Endothelial cell of umbilical vein (primary cell): ENCODE measurements around the gene UBE2M. TPM values are rescaled to one million over a fixed set of nuclear protein-coding genes. Genes with fewer than 3 reads are reported as not detected.

Experiments
- BruUV-seq: library from RNA; stranded (reverse); fragments of 400-500 nt; replicated peaks from 2 replicates; lab custom pipeline; 2021; lab: Mats Ljungman, UMichigan
- CTCF ChIA-PET: fragments of 300-600, 350-600 bp; sonication (Branson Sonifier 250); formaldehyde crosslinking; loops from one replicate; lab custom pipeline; 2021; ENCODE audit warnings: antibody characterized with exemption, inconsistent platforms; lab: Charles Lee
- POLR2A ChIA-PET: fragments of 300-600, 350-600 bp; sonication (Branson Sonifier 250); formaldehyde crosslinking; loops from one replicate; lab custom pipeline; 2021; ENCODE audit warnings: antibody characterized with exemption, inconsistent platforms; lab: Charles Lee
- DNase-seq: peaks from one replicate; pipeline ENCODE4 v3.0.0-alpha.2; 2011; ENCODE audit warnings: low read depth, low spot score
- FAIRE-seq: peaks from 2 replicates; lab custom pipeline; 2011; peaks lifted over from hg19 to GRCh38; lab: Jason Lieb, UNC
- H2AFZ ChIP-seq: 2 replicates; pipeline ENCODE4 v1.6.0; 2012; ENCODE audit warnings: low read depth, low read length, control low read depth, inconsistent platforms
- H3K27ac ChIP-seq: 2 replicates; pipeline ENCODE4 v1.5.1; 2011; ENCODE audit warnings: low read depth, mild to moderate bottlenecking, control low read depth, low read length, moderate library complexity; ENCODE audit not compliant: insufficient read depth
- H3K27me3 ChIP-seq, 2 experiments: 2 replicates each; pipeline versions ENCODE4 v1.6.0 to v1.6.1; 2011; ENCODE audit warnings: low read length in 2 of 2, mixed read lengths in 1 of 2; ENCODE audit not compliant: control insufficient read depth in 2 of 2, insufficient read depth in 2 of 2
- H3K36me3 ChIP-seq, 2 experiments: 2 replicates in 1 of 2; 3 replicates in 1 of 2; pipeline ENCODE4 v1.5.1; 2011; ENCODE audit warnings: low read length in 2 of 2, mild to moderate bottlenecking in 1 of 2, moderate library complexity in 1 of 2; ENCODE audit not compliant: control insufficient read depth in 2 of 2, insufficient read depth in 2 of 2; ENCODE audit errors: extremely low read depth in 1 of 2
- H3K4me1 ChIP-seq: 3 replicates; pipeline ENCODE4 v1.5.1; 2011; ENCODE audit warnings: mild to moderate bottlenecking, low read length; ENCODE audit not compliant: control insufficient read depth, insufficient read depth; ENCODE audit errors: extremely low read depth
- H3K4me2 ChIP-seq: 2 replicates; pipeline ENCODE4 v1.6.1; 2011; ENCODE audit warnings: low read length, control low read depth, mixed read lengths; ENCODE audit not compliant: insufficient read depth
- H3K4me3 ChIP-seq, 3 experiments: fragments of 200-600 bp in 1 of 3; sonication (generic), shearing (Covaris generic) in 1 of 3; replicated peaks in 1 of 3; 2 replicates each; pipeline ENCODE4 v1.5.1; 2011 to 2016; ENCODE audit warnings: control low read depth in 3 of 3, low read length in 3 of 3, mild to moderate bottlenecking in 2 of 3, inconsistent platforms in 1 of 3, low read depth in 1 of 3, moderate library complexity in 1 of 3; ENCODE audit not compliant: insufficient read depth in 1 of 3
- H3K79me2 ChIP-seq: 2 replicates; pipeline ENCODE4 v1.6.0; 2012; ENCODE audit warnings: low read length, inconsistent platforms; ENCODE audit not compliant: control insufficient read depth, insufficient read depth
- H3K9ac ChIP-seq: replicated peaks from 2 replicates; pipeline ENCODE3; 2011; ENCODE audit warnings: low read length, control low read depth; ENCODE audit not compliant: insufficient read depth; ENCODE audit errors: extremely low read depth
- H3K9me1 ChIP-seq: replicated peaks from 3 replicates; pipeline ENCODE4 v1.6.0; 2011; ENCODE audit warnings: mild to moderate bottlenecking, low read length; ENCODE audit not compliant: control insufficient read depth, insufficient read depth; ENCODE audit errors: extremely low read depth
- H3K9me3 ChIP-seq: replicated peaks from 2 replicates; pipeline ENCODE4 v1.5.1; 2012; ENCODE audit warnings: low read length, inconsistent platforms; ENCODE audit not compliant: control insufficient read depth, insufficient read depth
- H4K20me1 ChIP-seq: replicated peaks from 2 replicates; pipeline ENCODE3; 2011; ENCODE audit warnings: mild to moderate bottlenecking, low read length; ENCODE audit not compliant: control insufficient read depth, insufficient read depth; ENCODE audit errors: extremely low read depth
- CTCF ChIP-seq, 2 donors: IDR thresholded peaks; 1 replicate in 1 of 2; 2 replicates in 1 of 2; pipeline ENCODE4 v1.5.1; 2011; ENCODE audit warnings: low read length in 2 of 2, mild to moderate bottlenecking in 2 of 2, moderate library complexity in 2 of 2, control low read depth in 1 of 2, inconsistent platforms in 1 of 2, low read depth in 1 of 2; ENCODE audit not compliant: insufficient read depth in 1 of 2; ENCODE audit errors: extremely low read depth in 1 of 2
- EZH2 ChIP-seq: IDR thresholded peaks from 2 replicates; pipeline ENCODE4 v1.6.1; 2012; ENCODE audit warnings: borderline replicate concordance, low read depth, mild to moderate bottlenecking, moderate library complexity, low read length, inconsistent platforms; ENCODE audit not compliant: severe bottlenecking
- FOS ChIP-seq: IDR thresholded peaks from 2 replicates; pipeline ENCODE4 v1.6.1; 2011; ENCODE audit warnings: mild to moderate bottlenecking, low read length, moderate library complexity, borderline replicate concordance; ENCODE audit not compliant: insufficient read depth
- GATA2 ChIP-seq: IDR thresholded peaks from 2 replicates; pipeline ENCODE4 v1.7.0; 2011; ENCODE audit warnings: low read depth, mild to moderate bottlenecking, moderate library complexity, mixed read lengths, low read length; ENCODE audit not compliant: insufficient read length, insufficient read depth
- JUN ChIP-seq: IDR thresholded peaks from 2 replicates; pipeline ENCODE4 v1.6.1; 2011; ENCODE audit warnings: borderline replicate concordance, low read depth; ENCODE audit not compliant: insufficient read length, insufficient read depth
- MAX ChIP-seq: IDR thresholded peaks from 2 replicates; pipeline ENCODE4 v1.6.1; 2011; ENCODE audit not compliant: insufficient read depth, insufficient read length
- MYC ChIP-seq: IDR thresholded peaks from one replicate; pipeline ENCODE4 v1.6.1; 2011; ENCODE audit warnings: mild to moderate bottlenecking, low read depth, low read length
- POLR2A ChIP-seq: IDR thresholded peaks from 2 replicates; pipeline ENCODE4 v1.6.1; 2012; ENCODE audit warnings: low read depth, mild to moderate bottlenecking, control low read depth, low read length
- POLR2AphosphoS5 ChIP-seq: IDR thresholded peaks from 2 replicates; pipeline ENCODE4 v1.6.1; 2012; ENCODE audit warnings: low read depth, mild to moderate bottlenecking, control low read depth, low read length, moderate library complexity; ENCODE audit not compliant: insufficient read depth
- dilution Hi-C: fragments of 300-500 bp; cut with MboI; formaldehyde crosslinking; loops from one replicate; pipeline ENCODE4 v1.15.0; 2019; ENCODE audit warnings: low sequenced_read_pairs; ENCODE audit not compliant: extremely low pct_ligation_motif_present
- intact Hi-C: fragments of 100-400 bp; cut with micrococcal nuclease; formaldehyde crosslinking; loops from one replicate; pipeline ENCODE4 v1.10.0; 2022
- polyA plus RNA-seq, 4 experiments: library from polyadenylated mRNA; depleted of rRNA in 3 of 4; stranded (reverse) in 3 of 4; unstranded in 1 of 4; fragments of >200 nt; gene quantifications; 2 replicates each; pipeline versions ENCODE4 v1.2.1 to v1.2.3, GENCODE V29; 2011 to 2012; ENCODE audit warnings: missing spikeins in 1 of 4
- total RNA-seq: library from RNA; stranded (reverse); gene quantifications from 2 replicates; pipeline ENCODE4 v1.2.3, GENCODE V29; 2021

UBE2M gene
- total and polyA plus RNA-seq, 2 donors (not counting 3 experiments of a cell fraction or from before 2014, with no cell fraction given) = 87.8 to 102 TPM

- TSS peak; percentile 2 for BruUV-seq
- Histone ChIP-seq H3K9me1 (no peaks in the 10 kb centered on the region), H3K79me2 (peaks cover 36% of the 10 kb centered on the region), H4K20me1 (no peaks in the 10 kb centered on the region), H3K27ac (no peak overlapping the region), H3K9me3 (no peaks in the 10 kb centered on the region), H3K9ac (no peak overlapping the region), H3K4me2 (no peak overlapping the region), H2AFZ (no peak overlapping the region), H3K4me1 (peaks cover 22% of the 10 kb centered on the region), H3K36me3 (peaks cover 18 to 60% of the 10 kb centered on the region in 2 experiments), H3K27me3 (no peaks in the 10 kb centered on the region), H3K4me3 (no peak overlapping the region)
- CTCF ChIA-PET = interaction anchor here (1.4 to 3.7 kb wide), 3 partner anchors 32 to 38 kb away, joined by 5 to 60 read pairs (median 6); partner anchors contain the start of gene ZBTB45
- POLR2A ChIA-PET = no interaction called here
- intact Hi-C loops = no loop called here
- dilution Hi-C loops = no loop called here
- no peak for TF ChIP-seq CTCF (IDR thresholded peaks at IDR 0.05; ENCODE audit: extremely low read depth in 1 of 2, insufficient read depth in 1 of 2, low read depth in 1 of 2, low read length in 2 of 2)
- FAIRE-seq (no peak), DNase-seq (no peak)
Observed at GRCh38 chr19:58551577-58552471, 6.6 kb downstream of the UBE2M start.

- dilution Hi-C loops (no loop called here), intact Hi-C loops (no loop called here)
- Histone ChIP-seq H3K27ac (no peak overlapping the region), H3K36me3 (peaks cover 14 to 53% of the 10 kb centered on the region in 2 experiments), H3K27me3 (no peaks in the 10 kb centered on the region), H3K9me1 (no peaks in the 10 kb centered on the region), H3K4me2 (no peak overlapping the region), H2AFZ (no peak overlapping the region), H3K4me3 (no peak overlapping the region), H4K20me1 (peaks cover 2% of the 10 kb centered on the region), H3K79me2 (peaks cover 36% of the 10 kb centered on the region), H3K9me3 (no peaks in the 10 kb centered on the region), H3K9ac (no peak overlapping the region), H3K4me1 (peaks cover 24% of the 10 kb centered on the region)
- DNase-seq (no peak), FAIRE-seq (no peak)
- TF ChIP-seq EZH2 = no peak
- no peak for TF ChIP-seq POLR2A
- no peak for TF ChIP-seq MYC
- no peak for TF ChIP-seq CTCF (IDR thresholded peaks at IDR 0.05; ENCODE audit: extremely low read depth in 1 of 2, insufficient read depth in 1 of 2, low read depth in 1 of 2, low read length in 2 of 2)
- no peak for TF ChIP-seq MAX
- TF ChIP-seq JUN = no peak
- no peak for TF ChIP-seq FOS
- no peak for TF ChIP-seq POLR2AphosphoS5
- TF ChIP-seq GATA2 = no peak
- BruUV-seq = no TSS peak
- ChIA-PET CTCF (interaction anchor here (1.4 to 1.7 kb wide), 2 partner anchors 31 to 37 kb away, joined by 5 to 6 read pairs; partner anchors contain the start of gene ZBTB45), POLR2A (no interaction called here)
Observed at GRCh38 chr19:58551123-58551497, 7.3 kb downstream of the UBE2M start.
